Gastrocnemius medialis (tissue), 4 donors: ENCODE measurements around the gene ABCC3.

Experiments
- CTCF ChIP-seq, 5 experiments: fragments of 450-650 bp in 3 of 5; fragments of 200-600 bp in 2 of 5; sonication (generic) in 2 of 5; IDR thresholded peaks in 4 of 5; conservative IDR thresholded peaks in 1 of 5; 1 replicate in 4 of 5; 2 replicates in 1 of 5; pipeline ENCODE4 v1.5.1; 2016 to 2019; ENCODE audit warnings: antibody characterized with exemption in 5 of 5, mild to moderate bottlenecking in 3 of 5, moderate library complexity in 3 of 5
- POLR2A ChIP-seq, 2 donors: fragments of 450-650 bp; IDR thresholded peaks; one replicate each; pipeline ENCODE4 v1.6.1; 2017; ENCODE audit warnings: antibody characterized with exemption in 2 of 2, mild to moderate bottlenecking in 2 of 2, moderate library complexity in 2 of 2

- no peak for TF ChIP-seq CTCF (IDR thresholded peaks at IDR 0.05 in 4 of 5, conservative IDR thresholded peaks at IDR 0.05 in 1 of 5)
- no peak for TF ChIP-seq POLR2A (IDR thresholded peaks at IDR 0.05)
These were observed 6.7 kb downstream of the ABCC3 start for GRCh38 chr17:50641357-50641756.
